GM19372 (cell line): ENCODE data around the gene OR8H1.

ENCODE experiments used
- ATAC-seq: cut with Tn5 transposase; IDR thresholded peaks from one replicate; pipeline ENCODE4 v1.9.1; 2021; ENCODE audit warnings: mild to moderate bottlenecking, low read depth, moderate library complexity; ENCODE audit not compliant: unreplicated experiment

The OR8H1 gene, protein sequence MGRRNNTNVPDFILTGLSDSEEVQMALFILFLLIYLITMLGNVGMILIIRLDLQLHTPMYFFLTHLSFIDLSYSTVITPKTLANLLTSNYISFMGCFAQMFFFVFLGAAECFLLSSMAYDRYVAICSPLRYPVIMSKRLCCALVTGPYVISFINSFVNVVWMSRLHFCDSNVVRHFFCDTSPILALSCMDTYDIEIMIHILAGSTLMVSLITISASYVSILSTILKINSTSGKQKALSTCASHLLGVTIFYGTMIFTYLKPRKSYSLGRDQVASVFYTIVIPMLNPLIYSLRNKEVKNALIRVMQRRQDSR

DNA sequence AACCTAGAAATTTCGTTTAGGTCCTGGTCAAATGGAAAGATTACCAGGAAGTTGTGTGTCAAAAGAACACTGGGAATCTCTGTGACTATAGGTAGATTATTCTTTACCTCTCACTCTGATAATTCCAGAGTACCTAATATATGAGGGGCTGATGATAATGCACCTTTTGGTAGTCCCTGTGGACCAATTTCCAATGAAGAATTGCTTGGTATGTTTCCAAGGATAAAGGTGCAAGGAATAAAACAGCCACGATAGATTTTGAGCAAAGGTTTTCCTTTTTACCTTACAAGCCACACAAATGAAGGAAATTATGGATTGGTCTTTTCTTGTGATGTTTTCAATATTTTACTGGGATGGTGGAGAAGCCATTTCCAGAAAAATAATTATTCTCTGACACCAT, at the start of gene OR8H1:
OR8H1 (minus strand) TSS at position 101 of the 400 bp plus-strand sequence. CDS start 1,192 bp downstream, outside the sequence.
- no peak for ATAC-seq

DNA sequence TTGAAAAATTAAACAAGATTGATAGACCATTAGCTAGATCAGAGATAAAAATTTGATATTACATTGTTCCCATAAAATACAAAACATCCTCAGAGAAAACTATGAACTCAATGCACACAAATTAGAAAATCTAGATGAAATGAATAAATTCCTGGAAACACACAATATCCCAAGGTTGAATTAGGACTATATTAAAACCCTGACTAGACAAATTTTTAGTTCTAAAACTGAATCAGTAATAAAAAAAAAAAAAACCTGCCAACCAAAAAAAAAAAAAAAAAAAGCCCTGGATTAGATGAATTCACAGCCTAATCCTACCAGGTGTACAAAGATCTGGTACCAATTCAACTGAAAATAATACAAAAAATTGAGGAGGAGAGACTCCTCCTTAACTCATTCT, 48.2 kb upstream of the OR8H1 start:
- no peak for ATAC-seq

GRCh38 chr11:56333156-56333555, 41.1 kb upstream of the OR8H1 start:
- no peak for ATAC-seq

DNA sequence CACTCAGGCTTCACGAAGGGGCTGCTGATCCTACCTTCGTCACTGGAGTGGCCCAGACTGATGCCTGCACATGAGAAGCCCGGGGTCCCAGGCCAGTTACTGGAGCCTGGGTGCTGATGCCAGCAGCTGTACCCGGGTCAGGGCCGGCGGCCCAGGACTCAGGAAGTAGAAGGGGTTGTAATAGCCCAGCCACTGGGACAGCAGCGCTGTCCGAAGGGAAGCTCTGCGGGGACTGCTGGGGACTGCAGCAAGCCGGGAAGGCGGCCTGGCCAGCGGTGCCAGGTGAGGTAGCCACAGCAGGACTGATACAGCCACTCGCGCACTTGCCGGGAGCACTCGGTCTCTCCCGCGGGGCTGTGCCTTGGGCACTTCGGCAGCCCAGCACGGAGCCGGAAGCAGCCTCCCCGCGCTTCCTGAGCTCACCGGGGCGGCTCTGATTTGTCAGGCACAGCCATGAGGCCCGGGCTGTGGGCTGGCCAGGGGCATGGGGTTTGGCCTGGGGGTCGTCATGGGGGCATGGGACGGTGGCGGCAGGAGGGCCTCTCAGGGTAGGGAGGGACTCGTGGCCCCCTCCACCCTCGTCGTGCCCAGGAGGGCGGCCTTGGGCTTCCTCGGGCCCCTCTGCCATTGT, 39.9 kb upstream of the OR8H1 start:
- ATAC-seq = no peak

DNA sequence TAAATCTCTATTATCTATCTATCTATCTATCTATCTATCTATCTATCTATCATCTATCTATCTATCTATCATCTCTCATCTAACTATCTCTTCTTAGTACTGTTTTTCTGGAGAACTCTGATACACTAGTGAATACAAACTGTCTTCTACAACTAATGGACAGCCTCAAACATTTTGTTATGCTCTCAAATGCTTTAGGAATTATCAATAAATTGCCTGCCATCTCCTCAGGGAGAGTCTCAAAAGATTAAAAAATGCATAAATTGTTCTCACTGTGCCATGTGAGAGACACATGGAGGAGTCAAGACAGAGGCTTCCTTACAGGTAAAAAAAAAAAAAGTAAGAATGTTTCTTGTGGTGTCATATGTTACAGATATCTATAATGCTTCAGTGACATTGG, 22.8 kb upstream of the OR8H1 start, which contains the start of gene OR8K3:
OR8K3 (plus strand) TSS at position 301 of the 400 bp plus-strand sequence. CDS start 3,163 bp downstream, outside the sequence.
- no peak for ATAC-seq

DNA sequence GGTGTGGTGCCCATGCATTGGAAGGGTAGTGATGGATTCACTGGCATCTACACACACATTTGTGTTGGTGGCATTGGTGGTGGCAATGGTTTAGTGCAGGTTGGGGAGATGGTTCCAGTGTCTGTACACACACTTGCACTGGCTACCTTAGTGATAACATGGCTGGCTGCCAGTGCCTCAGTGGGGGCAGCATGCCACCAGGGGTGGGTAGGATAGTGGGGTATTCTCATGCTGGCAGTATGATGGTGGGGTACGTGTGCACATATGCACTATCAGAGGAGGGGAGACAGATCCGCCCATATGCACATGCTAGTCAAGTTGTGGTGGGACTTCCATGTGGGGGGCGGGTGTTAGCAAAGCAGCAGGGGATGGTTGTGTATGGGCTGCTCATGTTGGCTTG, 15.8 kb upstream of the OR8H1 start:
- no peak for ATAC-seq

DNA sequence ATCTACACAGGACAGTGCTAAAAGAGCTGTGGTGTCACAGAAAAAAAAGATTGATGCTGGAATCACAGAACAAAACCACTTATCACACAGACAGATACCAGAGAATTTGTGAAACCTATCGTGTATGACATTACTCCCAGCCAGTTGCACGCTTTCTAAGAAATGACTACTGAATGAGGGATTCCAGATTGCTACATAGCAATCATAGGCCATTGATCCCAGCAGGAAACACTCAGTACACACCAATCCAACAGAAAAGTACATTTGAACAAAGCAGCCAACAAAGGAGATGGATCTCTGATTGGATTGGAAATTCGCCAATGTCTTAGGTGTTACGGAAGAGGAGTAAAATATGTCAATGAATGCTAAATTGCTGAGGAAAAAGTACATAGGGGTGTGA, 4.8 kb upstream of the OR8H1 start:
- no peak for ATAC-seq

GRCh38 chr11:56273854-56274253, 18.2 kb downstream of the OR8H1 start, which contains the start of gene OR5T1:
OR5T1 (plus strand) TSS chr11:56274154; CDS start chr11:56275639, 1,485 bp downstream.
- ATAC-seq = no peak

GRCh38 chr11:56271092-56271491, 21.0 kb downstream of the OR8H1 start:
- no peak for ATAC-seq

GRCh38 chr11:56251954-56252353, 40.1 kb downstream of the OR8H1 start, which contains the start of gene OR5T3:
OR5T3 (plus strand) TSS chr11:56252254; CDS start chr11:56252254, 0 bp downstream.
- no peak for ATAC-seq
